Measurements from ENCODE around the gene VSTM2L.

GRCh38 chr20:37873884-37874283, 29.0 kb upstream of the VSTM2L start:
- TF ChIP-seq CTCF (IDR thresholded peaks at IDR 0.05) (no peak), POLR2A (IDR thresholded peaks at IDR 0.05) (no peak)
